Measurements from ENCODE around the gene CSKMT.
"Not testable (repeated sequence)": the region's sequence is repeated elsewhere in the genome, so short reads cannot be mapped to it uniquely, and the experiment has no call there.

Gene CSKMT, protein sequence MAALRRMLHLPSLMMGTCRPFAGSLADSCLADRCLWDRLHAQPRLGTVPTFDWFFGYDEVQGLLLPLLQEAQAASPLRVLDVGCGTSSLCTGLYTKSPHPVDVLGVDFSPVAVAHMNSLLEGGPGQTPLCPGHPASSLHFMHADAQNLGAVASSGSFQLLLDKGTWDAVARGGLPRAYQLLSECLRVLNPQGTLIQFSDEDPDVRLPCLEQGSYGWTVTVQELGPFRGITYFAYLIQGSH
- 0.39 to 3.1 (median 1.2) reads per million in 17 experiments for total RNA-seq

DNA sequence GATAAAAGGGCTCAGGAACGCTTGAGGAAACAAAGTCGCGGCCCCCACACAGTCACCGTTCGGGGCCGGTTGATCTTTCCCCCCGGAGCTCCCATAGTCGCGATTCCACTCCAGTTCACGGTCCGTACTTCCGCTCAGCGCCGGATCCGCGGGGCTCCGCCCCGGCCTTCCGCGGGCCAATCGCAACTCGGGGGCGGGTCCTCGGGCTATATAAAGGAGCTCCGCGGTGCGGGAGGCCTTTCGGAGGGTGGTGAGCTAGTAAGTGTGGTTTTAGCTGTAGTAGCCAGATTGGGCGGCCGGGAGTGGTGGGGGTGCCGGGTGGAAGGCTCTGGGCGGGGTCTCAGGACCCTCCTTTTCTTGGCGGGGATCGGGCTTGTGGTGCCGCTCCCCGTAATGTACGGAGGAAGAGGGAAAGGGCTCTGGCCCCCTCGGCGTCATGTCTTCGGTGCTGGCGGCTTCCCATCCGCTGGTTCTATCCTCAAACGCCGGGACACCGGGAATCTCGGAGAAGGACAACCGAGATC lies at the start of gene CSKMT, which contains the start of gene C11orf98:
Gene CSKMT (plus strand): TSS at position 238 of the 524 bp plus-strand sequence. CDS start 568 bp downstream, outside the sequence.
Gene C11orf98 (minus strand): TSS at position 136 of the 524 bp plus-strand sequence. CDS start 41 bp downstream, at position 95.
- peak; percentile 95 to 98 (median 96) for DNase-seq

DNA sequence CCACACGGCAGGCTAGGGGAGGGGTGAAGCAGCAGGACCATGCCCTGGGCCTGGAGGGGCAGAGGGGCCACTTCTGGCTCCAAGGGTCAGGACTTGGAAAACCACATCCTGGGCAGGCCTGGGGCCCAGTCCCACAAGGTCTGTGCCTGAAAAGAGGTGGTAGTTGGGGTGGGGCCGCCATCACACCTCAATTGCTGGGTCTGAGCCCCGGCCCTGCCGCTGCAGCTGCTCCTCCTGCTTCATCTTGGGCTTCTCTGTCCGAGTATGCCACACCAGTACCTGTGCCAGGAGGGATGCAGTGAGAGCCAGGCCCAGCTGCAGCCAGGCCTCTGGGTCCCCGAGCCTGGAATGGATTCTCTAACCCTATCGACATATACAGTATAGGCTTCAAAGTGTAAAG lies 49.6 kb upstream of the CSKMT start:
- no peak for DNase-seq

DNA sequence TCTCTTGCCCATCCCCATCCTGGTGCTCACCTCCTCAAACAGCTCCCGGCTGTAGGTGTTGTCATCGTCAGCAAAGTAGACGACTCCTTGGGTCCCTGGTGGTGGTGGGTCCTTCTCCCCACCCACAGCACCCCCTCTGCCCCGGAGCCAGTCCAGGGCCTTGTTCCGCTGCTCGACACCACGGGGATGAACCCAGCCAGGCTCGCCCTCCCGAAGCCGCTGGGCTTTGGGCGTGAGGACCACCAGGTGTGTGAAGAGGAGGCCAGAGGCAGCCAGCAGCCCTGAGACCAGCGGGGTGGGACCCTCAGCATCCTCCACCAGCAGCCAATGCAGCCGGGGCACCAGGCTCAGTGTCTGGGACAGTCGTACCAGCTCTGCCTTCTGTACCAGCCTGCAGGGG lies 48.2 kb upstream of the CSKMT start:
- not testable (repeated sequence) for DNase-seq

DNA sequence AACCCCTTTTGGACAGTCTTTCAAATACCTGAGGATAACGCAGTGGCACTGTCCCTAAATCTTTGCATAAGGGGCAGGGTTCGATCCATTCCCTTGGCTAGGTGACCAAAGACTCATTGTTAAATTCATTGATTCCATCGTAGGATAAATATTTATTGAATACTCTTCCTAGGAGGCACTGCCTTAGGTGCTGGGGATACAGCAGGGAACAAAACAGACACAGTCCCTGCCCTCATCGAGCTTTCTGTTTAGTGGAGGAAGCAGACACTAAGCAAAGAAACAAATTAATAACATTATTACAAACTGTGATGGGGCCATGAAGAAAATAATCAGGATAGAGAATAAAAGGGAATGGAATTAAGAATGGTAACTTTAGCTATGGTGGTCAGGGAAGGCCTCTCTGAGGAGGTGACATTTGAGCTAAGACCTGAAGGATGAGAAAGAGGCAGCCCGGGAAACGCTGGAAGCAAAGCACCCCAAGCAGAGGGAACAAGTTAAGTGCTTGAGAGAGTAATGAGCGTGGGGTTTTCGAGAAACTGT lies 44.0 kb upstream of the CSKMT start:
- DNase-seq = no peak

DNA sequence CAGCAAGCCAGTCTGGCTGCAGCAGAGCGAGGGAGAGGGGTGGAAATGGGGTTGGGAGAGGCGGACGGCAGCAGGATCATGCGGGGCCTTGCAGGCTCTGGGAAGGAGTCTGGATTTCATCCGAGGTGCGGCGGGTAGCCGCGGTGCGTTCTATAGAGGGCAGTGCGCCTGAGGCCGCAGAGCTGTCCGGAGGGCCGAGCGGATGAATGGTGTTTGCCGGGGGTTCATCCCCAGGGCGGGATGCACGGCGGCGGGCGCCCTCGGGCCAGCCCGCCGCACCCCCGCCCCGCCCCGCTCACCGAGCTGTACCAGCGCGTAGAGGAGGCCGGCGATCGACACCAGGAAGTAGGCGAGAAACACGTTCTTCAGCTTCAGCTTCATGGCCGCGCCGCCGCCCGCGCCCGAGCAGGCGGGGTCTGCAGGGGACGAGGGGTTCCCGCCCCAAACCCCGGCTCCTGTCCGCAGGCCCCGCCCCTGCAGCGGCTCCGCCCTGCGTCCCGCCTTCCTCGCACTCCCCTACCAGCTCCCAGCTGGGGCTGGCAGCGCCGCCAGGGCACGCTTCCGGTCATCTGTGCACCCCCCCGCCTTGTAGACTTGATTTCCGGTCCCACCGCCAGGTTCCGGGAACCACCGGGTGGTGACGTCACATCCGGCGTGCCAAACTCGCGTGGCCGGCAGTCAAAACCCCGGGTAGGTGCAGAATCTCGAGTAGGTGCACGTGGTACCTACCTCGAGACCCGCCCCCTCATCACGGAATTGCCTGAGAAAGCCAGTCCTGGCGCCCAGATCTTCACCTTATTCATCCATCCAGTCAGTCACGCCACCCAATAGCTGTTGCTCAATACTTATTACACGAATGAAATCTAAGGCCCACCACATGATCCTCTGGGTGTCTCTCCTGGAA lies 43.3 kb upstream of the CSKMT start, which contains the start of gene B3GAT3:
Gene B3GAT3 (minus strand): TSS at position 420 of the 904 bp plus-strand sequence. CDS start 39 bp downstream, at position 381.
- peak; percentile 99 for DNase-seq

DNA sequence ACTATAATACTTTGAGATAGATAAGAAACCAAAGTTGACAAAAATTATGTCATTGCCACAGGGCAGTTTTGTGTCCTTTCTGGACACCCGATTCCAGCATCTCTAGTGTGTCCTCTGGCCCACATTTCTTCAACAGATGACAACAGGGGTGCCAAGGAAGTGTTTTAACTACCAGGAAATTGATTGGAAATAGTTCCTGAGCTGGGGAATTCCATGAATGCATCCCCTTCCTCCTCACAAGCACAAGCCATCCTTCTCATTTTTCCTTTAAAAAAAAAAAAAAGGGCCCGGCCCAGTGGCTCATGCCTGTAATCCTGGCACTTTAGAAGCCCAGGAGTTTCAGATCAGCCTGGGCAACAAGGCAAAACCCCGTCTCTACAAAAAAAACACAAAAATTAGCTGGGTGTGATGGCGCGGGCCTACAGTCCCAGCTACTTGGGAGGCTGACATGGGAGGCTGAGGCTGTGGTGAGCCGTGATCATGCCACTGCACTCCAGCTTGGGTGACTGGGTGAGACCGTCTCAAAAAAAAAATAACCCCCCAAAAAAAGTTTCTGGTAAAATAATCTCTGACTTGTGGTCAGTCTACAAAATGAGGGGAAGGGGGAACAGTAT lies 42.5 kb upstream of the CSKMT start:
- no peak for DNase-seq

DNA sequence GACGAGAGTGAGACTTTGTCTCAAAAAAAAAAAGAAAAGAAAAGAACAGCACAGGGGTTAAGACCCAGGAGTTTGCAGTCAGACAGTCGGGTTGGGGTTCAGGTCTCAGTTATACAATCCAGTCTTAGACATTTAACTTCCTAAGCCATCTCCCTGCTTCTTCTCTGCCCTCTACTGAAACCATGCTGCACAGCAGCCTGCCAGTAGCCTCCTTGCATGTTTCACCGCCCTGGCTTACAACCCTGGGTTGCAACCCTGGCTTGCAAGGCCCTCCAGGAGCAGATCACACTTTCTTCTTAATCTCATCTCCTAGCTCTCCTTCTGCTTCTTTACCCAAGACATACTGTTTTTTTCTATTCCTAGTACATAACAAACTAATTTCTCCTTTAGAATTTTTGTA lies 37.4 kb upstream of the CSKMT start:
- DNase-seq = peak in 1 of 4 experiments; percentile 27

DNA sequence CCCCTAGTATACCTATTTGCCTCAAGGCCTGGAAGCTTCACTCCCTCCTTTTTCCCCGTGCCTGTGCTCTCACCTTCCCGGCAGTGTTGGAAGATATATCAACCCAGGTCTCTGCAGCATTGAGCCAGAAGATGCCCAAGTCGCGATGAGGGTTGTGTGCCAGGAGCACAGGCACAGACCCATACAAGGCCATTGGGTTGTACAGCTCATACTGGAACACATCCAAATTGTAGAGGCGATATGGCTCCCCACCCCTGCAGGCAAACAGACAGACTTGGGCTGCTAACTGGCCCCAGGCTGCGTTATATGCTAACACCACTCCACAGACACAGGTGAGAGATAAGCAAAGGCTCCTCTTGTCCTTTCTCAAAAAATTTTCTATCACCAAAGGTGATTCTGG lies 32.6 kb upstream of the CSKMT start:
- no peak for DNase-seq

DNA sequence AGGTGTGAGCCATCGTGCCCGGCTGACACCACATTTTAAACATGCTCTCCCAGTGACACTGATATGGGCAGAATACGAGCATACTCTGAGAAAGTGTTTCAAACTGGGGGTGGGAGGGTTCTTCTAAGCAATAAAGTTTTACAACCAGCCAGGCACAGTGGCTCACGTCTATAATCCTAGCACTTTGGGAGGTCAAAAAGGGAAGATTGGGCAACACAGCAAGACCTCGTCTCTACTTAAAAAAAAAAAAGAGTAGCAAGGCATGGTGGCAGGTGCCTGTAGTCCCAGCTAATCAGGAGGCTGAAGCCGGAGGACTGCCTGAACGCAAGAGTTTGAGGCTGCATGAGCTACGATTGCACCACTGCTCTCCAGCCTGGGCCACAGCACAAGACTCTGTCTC lies 20.9 kb upstream of the CSKMT start:
- no peak for DNase-seq

DNA sequence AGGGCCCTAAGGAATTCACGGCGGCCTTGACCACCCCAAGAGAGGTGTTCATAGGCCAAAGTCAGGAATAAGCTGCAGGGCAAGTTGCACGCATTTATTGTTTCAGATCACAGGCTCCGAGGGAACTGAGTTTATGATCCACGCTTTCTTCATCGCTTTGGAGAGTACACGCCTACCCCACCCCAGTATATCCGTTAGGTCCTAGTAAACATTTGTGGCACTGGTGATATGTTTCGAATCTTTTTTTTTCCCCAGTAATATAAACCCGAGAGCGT lies 19.5 kb upstream of the CSKMT start:
- no peak for DNase-seq

DNA sequence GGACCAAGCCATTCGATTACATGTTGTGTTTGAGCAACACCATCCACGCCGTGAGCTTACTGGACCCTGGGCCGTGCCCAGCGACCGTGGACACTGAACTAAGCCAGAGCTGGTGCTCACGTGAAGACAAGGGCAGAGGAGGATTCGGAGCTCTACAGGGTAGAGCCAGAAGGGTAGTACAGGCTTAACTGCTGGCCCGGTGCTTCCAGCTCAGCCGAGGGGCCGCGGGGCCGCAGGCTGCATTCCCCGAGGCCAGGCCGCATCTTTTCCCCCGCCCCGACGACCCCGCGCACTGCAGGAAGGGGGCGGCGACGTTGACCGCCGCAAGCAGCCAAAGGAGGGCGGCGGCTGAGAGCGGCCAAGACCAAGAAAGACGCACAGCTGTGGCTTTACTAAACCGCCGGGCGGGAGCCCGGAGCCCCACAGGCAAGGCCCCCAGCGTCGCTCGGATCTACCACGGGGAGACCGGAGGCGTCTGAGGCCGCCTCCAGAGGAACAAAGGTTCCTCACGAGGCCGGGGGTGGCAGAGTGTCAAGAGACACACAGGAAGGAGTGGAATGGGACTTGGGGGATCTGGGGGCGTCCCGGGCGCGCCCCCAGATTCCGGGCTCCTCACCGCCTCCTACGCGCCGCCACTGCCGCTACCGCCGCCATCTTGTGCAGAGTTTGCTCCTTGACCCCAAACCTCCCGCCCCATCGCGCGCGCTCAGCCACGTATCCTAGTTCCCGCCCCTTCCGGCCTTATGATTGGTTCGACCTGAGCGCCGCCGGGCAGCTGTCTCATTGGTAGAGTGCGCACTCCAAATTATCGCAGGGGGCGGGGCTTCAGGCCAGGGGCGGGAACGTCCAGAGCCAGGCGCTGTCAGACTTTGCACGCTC lies 18.9 kb upstream of the CSKMT start, which contains the start of gene GANAB:
Gene GANAB (minus strand): TSS at position 668 of the 879 bp plus-strand sequence. CDS start 14 bp downstream, at position 654.
- DNase-seq = peak; percentile 99 to 100 (median 99)

DNA sequence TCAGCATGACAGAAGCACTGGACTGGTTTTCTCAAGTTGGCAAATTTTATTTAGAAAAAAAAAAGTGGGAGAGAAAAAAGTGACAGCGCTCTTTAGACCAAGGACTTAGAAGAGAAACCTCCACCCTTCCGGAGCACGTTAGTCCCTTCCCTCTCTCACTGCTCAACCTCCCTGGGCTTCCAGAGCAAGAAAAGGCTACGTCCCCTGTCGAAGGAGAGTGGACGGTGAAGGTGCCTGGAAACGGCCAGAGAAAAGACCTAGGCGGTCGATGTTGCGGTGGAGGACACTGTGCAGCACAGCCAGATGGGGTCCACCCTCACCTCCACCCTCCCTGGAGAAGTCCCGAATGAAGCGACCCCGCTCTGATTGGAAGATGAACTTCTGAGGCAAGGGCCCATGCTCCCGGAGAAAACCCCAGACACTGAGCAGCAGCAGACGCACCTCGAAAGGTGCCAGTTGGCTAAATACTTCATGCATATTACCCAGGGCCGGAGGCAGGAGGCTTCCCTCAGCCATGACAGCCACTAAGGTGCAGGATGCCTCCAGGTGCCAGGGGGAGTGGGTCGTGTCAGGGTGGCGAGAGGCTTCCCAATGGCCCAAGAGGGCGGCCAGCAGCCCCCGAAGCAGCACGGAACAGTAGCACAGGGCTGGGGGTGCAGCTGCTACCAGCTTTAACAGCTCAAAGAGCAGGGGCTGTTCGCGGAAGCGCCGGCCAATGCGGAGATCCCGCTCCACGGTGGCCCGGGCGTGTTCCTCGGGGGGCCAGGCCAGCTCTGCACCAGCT lies 18.1 kb upstream of the CSKMT start:
- no peak for DNase-seq

DNA sequence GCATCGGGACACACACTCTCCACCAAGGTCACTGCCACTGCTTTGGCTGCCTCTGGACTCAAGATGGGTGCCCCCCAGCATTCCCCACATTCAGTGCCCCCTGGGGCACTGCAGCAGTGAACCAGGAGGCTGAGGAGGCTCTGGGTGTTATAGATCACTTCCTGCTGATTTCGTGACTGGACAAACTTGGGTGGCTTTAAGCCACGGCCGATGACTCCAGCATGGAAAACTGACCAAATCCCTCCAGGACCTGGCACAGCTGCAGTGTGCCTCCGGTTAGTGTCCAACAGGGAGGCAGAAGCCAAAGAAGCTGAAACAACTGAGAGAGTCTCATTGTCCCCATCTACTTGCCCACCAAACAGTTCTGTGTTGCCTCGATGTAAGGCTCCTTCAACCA lies 17.5 kb upstream of the CSKMT start:
- no peak for DNase-seq

DNA sequence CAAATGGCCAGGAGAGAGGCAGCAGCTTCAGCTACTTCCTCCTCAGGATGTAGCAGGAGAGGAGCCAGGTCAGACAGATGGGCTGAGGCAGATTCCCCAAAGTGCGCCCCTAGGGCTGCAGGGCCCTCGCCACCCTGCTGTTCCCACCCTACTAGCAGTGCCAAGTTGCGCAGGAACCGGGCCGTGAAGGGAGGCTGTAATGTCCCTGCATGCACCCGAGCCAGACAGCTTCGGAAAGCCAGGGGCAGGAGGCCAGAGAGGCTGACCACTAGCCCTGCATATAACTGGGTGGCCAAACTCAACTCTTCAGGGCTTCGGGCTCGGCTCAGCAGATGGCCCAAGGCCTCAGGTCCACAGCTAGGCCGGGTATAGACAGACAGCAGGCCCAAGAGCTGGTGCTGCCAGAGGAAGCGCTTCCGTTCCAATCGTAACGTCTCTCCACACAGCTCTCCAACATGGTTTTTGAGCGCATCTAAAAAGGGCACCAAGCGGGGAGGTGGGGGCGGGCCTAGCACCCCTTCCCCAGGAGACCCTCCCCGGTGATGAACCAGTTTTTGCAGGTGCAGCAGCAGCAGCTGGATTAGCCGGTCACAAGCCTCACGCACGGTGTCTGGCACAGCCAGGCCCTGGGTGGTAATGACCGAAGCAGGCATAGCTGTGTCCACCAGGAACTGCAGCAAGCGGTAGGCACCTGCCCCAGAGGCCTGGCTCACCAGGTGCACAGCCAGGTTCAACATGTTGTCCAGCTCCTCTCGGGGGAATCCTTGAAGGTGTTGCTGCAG lies 16.7 kb upstream of the CSKMT start:
- DNase-seq = no peak

DNA sequence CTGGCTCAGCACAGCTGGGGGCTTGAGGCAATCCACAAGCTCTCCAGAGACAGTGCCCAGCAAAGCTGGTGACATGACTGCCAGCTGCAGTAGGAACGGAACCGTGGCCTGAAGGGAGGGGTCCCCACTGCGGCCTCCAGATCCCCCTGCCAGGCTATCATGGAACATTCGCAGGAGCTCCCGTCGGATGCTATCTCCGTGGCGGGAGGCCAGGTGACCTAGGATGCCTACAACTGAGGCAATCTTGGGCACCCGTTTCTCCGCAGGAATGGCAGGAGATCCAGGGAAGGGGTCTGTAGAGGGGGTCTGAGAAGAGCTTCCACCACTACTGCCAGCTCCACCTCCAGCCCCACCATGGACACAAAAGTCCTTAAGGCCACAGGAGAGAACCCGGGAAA lies 16.1 kb upstream of the CSKMT start:
- no peak for DNase-seq

DNA sequence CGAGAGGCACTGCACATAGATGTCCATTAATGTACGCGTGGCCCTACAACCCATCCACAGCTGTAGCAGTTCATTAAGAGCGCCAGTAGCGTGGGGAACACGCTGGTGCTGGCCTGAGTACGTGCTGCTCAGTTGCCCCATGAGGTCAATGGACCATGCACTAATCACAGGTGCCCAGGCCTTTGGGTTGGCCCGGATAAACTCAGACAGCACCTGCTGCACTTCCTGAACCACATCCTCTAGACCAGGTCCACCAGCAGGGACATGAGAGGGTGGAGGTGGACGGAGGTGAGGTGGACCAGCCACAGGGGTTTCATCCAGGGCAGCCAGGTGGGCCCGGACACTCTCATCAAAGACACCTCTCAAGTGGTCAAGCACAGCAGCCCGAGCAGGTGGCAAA lies 15.6 kb upstream of the CSKMT start:
- DNase-seq = no peak

DNA sequence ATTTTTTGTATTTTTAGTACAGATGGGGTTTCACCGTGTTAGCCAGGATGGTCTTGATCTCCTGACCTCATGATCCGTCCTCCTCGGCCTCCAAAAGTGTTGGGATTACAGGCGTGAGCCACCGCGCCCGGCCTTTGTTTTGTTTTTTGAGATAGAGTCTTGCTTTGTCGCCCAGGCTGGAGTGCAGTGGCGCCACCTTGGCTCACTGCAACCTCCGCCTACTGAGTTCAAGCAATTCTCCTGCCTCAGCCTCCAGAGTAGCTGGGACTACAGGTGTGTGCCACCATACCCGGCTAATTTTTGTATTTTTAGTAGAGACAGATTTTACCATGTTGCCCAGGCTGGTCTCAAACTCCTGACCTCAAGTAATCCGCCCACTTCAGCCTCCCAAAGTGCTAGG lies 14.8 kb upstream of the CSKMT start:
- DNase-seq = not testable (repeated sequence)

DNA sequence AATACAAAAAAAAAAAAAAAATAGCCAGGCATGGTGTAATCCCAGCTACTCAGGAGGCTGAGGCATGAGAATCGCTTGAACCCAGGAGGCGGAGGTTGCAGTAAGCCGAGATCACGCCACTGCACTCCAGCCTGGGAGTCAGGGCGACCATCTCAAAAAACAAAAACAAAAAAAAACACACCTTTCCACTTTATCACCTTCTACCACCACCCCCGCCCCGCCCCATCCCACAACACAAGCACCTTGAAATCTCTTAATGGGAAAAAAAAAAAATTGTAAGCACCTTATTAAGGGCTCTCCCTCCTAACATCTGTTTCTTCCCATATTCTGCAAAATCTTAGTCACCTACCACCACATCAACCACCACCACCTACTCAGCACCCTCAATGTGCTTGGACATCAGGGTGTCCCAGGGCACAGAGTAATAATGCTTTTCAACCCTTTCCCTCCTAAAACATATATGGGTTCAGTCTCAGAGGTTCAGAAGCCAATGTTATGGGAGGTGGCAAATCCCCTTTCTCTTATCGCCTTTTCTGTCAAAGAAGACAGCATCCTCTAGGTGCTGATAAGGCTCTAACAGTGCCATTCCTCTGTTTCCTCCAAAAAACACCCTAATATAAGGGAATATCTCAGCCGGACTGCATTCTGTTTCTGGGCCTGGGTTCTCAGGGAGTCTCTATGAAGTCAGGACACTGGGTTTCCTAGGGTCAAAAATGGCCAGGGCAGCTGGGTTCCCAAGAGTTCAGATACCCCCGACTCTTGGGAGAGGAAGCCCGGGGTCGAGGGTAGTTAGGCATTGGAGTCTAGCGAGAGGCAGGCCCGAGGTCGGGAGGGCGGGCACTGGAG lies 12.7 kb upstream of the CSKMT start:
- no peak for DNase-seq

DNA sequence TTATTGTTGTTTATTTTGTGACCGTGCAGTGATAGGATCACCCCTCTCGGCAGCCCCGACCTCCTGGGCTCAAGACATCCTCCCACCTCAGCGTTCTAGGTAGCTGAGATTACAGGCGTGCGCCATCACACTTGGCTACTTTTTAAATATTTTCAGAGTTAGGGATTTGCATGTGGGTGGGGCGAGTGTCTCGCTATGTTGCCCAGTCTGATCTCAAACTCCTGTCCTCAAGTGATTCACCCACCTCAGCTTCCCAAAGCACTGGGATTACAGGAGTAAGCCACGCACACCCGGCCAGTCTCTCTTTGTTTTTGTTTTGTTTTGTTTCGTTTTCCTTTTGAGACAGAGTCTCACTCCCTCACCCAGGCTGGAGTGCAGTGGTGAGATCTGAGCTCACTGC lies 10.8 kb upstream of the CSKMT start:
- no peak for DNase-seq
